Ovary (tissue), 9 donors: ENCODE measurements around the gene GALNT13. TPM values are rescaled to one million over a fixed set of nuclear protein-coding genes. Genes with fewer than 3 reads are reported as not detected.

Experiments
- DNase-seq, 5 donors: peaks; one replicate each; pipeline ENCODE4 v3.0.0-alpha.2; 2019 to 2020
- H3K27ac ChIP-seq, 2 donors: fragments of 200-600 bp; one replicate each; pipeline versions ENCODE4 v1.5.1 to v1.8.0; 2019 to 2022
- H3K27me3 ChIP-seq: fragments of 200-600 bp; one replicate; pipeline ENCODE4 v1.8.0; 2022
- H3K36me3 ChIP-seq: fragments of 200-600 bp; sonication (generic); one replicate; pipeline ENCODE4 v1.5.1; 2019
- H3K4me1 ChIP-seq: one replicate; pipeline ENCODE4 v1.8.1; 2013; ENCODE audit warnings: mild to moderate bottlenecking, moderate library complexity; ENCODE audit not compliant: insufficient read depth
- H3K4me3 ChIP-seq: fragments of 200-600 bp; sonication (generic); one replicate; pipeline ENCODE4 v1.5.1; 2017
- H3K9me3 ChIP-seq, 2 donors: fragments of 200-600 bp in 1 of 2; sonication (generic) in 1 of 2; one replicate each; pipeline versions ENCODE4 v1.5.1 to v1.8.1; 2013 to 2019; ENCODE audit warnings: mild to moderate bottlenecking in 1 of 2, moderate library complexity in 1 of 2
- CTCF ChIP-seq, 3 donors: fragments of 450-650 bp in 2 of 3; fragments of 200-600 bp in 1 of 3; IDR thresholded peaks; one replicate each; pipeline versions ENCODE4 v1.5.1 to v1.8.0; 2016 to 2022; ENCODE audit warnings: antibody characterized with exemption in 3 of 3, mild to moderate bottlenecking in 1 of 3
- EP300 ChIP-seq: sonication (generic); formaldehyde crosslinking; IDR thresholded peaks from one replicate; pipeline ENCODE4 v1.6.1; 2017; ENCODE audit warnings: antibody characterized with exemption
- POLR2A ChIP-seq: fragments of 450-650 bp; IDR thresholded peaks from one replicate; pipeline ENCODE4 v1.6.1; 2017; ENCODE audit warnings: antibody characterized with exemption, mild to moderate bottlenecking, moderate library complexity
- WGBS, 3 donors: extraction: QIAGEN DNeasy Blood & Tissue Kit in 1 of 3; methylation state at CpG; one replicate each; pipeline versions ENCODE4 v1.1.5 to v1.1.7; 2013 to 2017; 5-methylcytosine and 5-hydroxymethylcytosine counted together
- intact Hi-C, 4 donors: fragments of 100-400 bp; cut with DNase I; formaldehyde crosslinking; loops; one replicate each; pipeline versions ENCODE4 v1.11.0 to v1.15.1; 2022 to 2023
- polyA plus RNA-seq, 2 donors: library from polyadenylated mRNA; stranded (reverse); fragments of 200-250 nt in 1 of 2; fragments of 350-450 nt in 1 of 2; fragmentation: Illumina TruSeq in 1 of 2; extraction: RNeasy Lipid Tissue Mini Kit (QIAGEN cat#74804) in 1 of 2; gene quantifications; one replicate each; pipeline ENCODE4 v1.2.3, GENCODE V29; 2013 to 2014
- total RNA-seq, 7 donors: library from RNA; depleted of rRNA in 2 of 7; stranded (reverse); fragments of >200 nt in 2 of 7; fragmentation: NEBNext Ultra II Directional in 3 of 7; extraction: Animal tissue kit (Norgen Biotek cat#: 25700) in 3 of 7; gene quantifications; one replicate each; pipeline versions ENCODE4 v1.1.0 to v1.2.4, GENCODE V29; 2016 to 2023
- donor health status: DM: no; HTN: no; CAD: no; lungs with moderate emphysema.
- donor health status: DM: no; HTN: no; CAD: no.
- donor health status: Bipolar disorder and iron deficiency.
- donor health status: DM: yes; HTN: yes; CAD: no.
- donor health status: DM: no; HTN: no; CAD: no.
- donor health status: DM: yes; HTN: yes; CAD: no.

Gene GALNT13
- total and polyA plus RNA-seq, 9 donors, result 0.22 to 4.7 (median 1.1) TPM; not detected in 1

GRCh38 chr2:154267983-154268382, 396.3 kb downstream of the GALNT13 start:
- no peaks in the 10 kb centered on the region for H3K9me3 ChIP-seq
- TF ChIP-seq CTCF (IDR thresholded peaks at IDR 0.05), result no peak
- no peak for TF ChIP-seq EP300
- TF ChIP-seq POLR2A, result no peak
- no peaks in the 10 kb centered on the region for H3K27me3 ChIP-seq
- intact Hi-C loops, result no loop called here
- H3K4me1 ChIP-seq, result no peaks in the 10 kb centered on the region
- H3K36me3 ChIP-seq, result no peaks in the 10 kb centered on the region
- WGBS, 3 donors, result 89 to 94% (median 91%) methylated on average over 2 of the region's 2 CpGs
- no peak overlapping the region for H3K27ac ChIP-seq
- no peak overlapping the region for H3K4me3 ChIP-seq
- no peak for DNase-seq

DNA sequence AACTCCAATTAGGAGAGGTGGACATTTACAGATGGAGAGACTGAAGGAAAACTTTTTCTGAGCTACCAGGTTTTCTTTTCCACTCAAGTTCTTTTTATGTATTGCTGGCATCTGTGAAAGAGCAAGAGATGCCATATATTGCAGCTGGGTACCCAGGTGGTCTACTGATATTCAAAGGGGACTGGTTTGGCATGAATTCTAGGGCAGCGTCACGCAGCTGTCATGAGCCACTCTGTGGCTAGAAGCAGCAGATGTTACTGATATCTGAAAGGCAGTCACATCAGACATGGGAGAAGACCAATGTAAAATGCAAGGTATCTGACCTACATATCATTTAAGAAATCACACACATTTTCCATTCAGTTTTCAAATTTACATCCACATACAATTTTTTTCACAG, 408.8 kb downstream of the GALNT13 start:
- H3K4me1 ChIP-seq, result no peaks in the 10 kb centered on the region
- intact Hi-C loops, result no loop called here

DNA sequence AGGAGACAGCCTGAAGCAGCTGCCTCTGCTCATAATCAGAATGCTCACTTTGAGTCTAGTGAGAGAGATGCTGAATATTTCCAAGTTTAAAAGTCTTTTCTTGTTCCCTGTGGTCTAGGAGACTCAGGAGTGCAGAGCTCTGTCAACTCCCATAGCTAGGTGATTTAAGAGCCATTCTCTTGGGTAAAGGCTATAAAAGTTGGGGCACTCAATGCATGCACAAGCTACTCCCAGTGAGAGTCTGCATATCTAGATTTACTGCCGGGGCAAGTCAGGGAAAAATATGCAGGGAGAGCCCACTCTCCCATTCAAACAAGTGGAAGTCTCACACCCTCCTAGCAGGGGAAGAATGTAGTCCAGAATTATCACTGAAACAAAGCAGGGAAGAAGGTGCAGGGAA, 418.1 kb downstream of the GALNT13 start:
- intact Hi-C loops, result no loop called here
- 7 to 11% (median 8%) methylated on average over 1 of the region's 1 CpG for whole genome bisulfite sequencing, 3 donors

More for the DNA sequence above, 408.8 kb downstream of the GALNT13 start:
- 83 to 88% (median 87%) methylated on average over 2 of the region's 2 CpGs for whole genome bisulfite sequencing, 3 donors
- H3K4me3 ChIP-seq, result no peak overlapping the region
- no peak for DNase-seq
- no peaks in the 10 kb centered on the region for H3K9me3 ChIP-seq
- H3K27me3 ChIP-seq, result no peaks in the 10 kb centered on the region
- H3K27ac ChIP-seq, result no peak overlapping the region
- TF ChIP-seq EP300 (no peak), CTCF (IDR thresholded peaks at IDR 0.05) (no peak), POLR2A (no peak)
- H3K36me3 ChIP-seq, result no peaks in the 10 kb centered on the region

GRCh38 chr2:154291511-154291910, 419.8 kb downstream of the GALNT13 start:
- Histone ChIP-seq H3K27ac (no peak overlapping the region), H3K4me1 (no peaks in the 10 kb centered on the region), H3K4me3 (no peak overlapping the region), H3K36me3 (no peaks in the 10 kb centered on the region), H3K27me3 (no peaks in the 10 kb centered on the region), H3K9me3 (no peaks in the 10 kb centered on the region)
- DNase-seq, result no peak
- intact Hi-C loops, result no loop called here
- WGBS, 3 donors, result 96 to 97% (median 96%) methylated on average over 20 of the region's 20 CpGs
- TF ChIP-seq EP300 (no peak), POLR2A (no peak), CTCF (IDR thresholded peaks at IDR 0.05) (no peak)

More for the DNA sequence above, 418.1 kb downstream of the GALNT13 start:
- no peaks in the 10 kb centered on the region for H3K9me3 ChIP-seq
- H3K36me3 ChIP-seq, result no peaks in the 10 kb centered on the region
- no peak for DNase-seq
- no peak for TF ChIP-seq CTCF (IDR thresholded peaks at IDR 0.05)
- no peak for TF ChIP-seq POLR2A
- TF ChIP-seq EP300, result no peak
- no peak overlapping the region for H3K4me3 ChIP-seq
- no peaks in the 10 kb centered on the region for H3K27me3 ChIP-seq
- H3K4me1 ChIP-seq, result no peaks in the 10 kb centered on the region
- no peak overlapping the region for H3K27ac ChIP-seq
